VCaP (cell line): ENCODE data around the gene ANXA11.

Experiments used
- H3K27ac ChIP-seq: fragments of 450-650 bp; 2 replicates; pipeline ENCODE4 v1.5.1; 2017
- TF ChIP-seq, protein P1 (sequence below): fragments of 450-650 bp; conservative IDR thresholded peaks from 2 replicates; pipeline ENCODE4 v1.5.1; 2017; ENCODE audit warnings: mild to moderate bottlenecking, moderate library complexity

ANXA11 gene

DNA sequence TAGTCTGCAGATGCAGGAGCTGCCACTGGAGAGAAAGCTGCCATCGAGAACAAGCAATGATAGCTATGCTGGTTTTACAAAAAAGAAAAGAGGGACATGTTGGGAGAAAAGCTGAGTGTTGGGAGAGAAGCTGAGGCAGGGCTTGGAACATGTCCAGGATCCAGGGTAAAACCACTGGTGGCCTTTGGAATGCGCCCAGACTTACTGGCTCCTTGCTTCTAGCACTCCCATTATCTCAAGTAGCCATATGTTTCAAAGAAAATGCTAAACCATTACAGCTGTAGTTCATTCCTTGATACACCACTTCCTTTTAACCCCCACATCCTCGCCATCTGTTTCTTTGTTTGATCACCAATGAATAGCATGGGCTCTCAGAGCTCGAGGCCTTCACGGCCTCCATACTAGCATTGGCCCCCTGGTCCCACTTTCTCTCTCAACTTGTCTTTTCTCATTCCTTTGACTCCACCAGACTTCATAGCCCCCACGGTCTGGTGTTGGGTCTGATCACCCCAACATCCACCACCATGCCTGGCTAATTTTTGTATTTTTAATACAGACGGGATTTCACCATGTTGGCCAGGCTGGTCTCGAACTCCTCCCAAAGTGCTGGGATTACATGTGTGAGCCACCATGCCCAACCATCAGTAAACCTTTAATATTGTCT, 96.6 kb downstream of the ANXA11 start:
- TF ChIP-seq, protein P1, sequence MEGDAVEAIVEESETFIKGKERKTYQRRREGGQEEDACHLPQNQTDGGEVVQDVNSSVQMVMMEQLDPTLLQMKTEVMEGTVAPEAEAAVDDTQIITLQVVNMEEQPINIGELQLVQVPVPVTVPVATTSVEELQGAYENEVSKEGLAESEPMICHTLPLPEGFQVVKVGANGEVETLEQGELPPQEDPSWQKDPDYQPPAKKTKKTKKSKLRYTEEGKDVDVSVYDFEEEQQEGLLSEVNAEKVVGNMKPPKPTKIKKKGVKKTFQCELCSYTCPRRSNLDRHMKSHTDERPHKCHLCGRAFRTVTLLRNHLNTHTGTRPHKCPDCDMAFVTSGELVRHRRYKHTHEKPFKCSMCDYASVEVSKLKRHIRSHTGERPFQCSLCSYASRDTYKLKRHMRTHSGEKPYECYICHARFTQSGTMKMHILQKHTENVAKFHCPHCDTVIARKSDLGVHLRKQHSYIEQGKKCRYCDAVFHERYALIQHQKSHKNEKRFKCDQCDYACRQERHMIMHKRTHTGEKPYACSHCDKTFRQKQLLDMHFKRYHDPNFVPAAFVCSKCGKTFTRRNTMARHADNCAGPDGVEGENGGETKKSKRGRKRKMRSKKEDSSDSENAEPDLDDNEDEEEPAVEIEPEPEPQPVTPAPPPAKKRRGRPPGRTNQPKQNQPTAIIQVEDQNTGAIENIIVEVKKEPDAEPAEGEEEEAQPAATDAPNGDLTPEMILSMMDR = no peak
- no peak overlapping the region for H3K27ac ChIP-seq

DNA sequence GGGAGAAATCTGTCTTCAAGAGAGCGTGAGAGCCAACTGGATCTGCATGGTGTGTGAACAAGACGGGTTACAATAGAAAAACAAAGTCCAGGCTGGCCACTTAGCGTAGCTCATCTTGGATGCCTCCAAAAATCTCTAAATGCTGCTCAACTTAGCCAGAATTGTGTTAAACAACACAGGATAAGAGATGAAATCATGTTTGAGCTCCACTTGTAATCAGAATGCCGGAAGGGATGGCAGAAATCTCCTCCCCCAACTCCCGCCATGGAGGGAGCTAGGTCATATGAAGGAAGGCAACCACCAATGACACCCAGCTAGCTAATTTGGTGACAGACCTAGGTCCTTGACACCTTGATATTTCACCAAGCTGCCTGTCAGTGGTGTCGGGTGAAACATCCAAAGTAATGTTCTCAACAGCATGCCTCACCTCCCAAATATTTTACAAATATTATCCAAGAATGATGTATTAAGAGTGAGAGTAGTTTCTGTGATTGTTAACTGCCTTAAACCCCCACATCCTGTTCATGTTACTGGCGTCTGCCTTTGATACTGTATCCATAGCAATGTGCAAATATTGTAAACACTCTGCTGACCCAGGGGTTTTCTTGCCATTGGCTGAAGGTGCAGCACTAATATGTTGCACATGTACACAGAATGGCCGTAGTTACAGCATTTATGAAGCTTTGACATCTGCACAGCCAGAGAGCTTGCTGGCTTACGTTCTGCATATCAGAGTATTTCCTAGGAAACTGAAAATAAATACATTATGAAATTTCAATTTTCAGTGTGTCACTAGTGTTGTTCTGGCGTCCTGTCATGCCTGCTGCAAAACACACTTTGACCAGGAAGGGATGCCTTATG, 101.0 kb downstream of the ANXA11 start:
- peak overlapping the region; percentile 50 for H3K27ac ChIP-seq

More for the DNA sequence above, 101.0 kb downstream of the ANXA11 start:
- TF ChIP-seq, protein P1 = no peak
